Measurements from ENCODE around the gene WDR72.

GRCh38 chr15:53753813-53754212 lies 5.7 kb downstream of the WDR72 start:
- TF ChIP-seq CTCF (IDR thresholded peaks at IDR 0.05) (no peak), POLR2A (IDR thresholded peaks at IDR 0.05) (no peak)

All from lower leg skin (tissue), 3 donors.